HG03575 (cell line): Measurements from ENCODE around the gene EML2.

Experiments
- ATAC-seq: cut with Tn5 transposase; IDR thresholded peaks from one replicate; pipeline ENCODE4 v1.9.1; 2021; ENCODE audit not compliant: unreplicated experiment, insufficient number of reproducible peaks, low FRiP score; ENCODE audit errors: extremely low read depth

The EML2 gene

GRCh38 chr19:45657520-45658167, 18.4 kb upstream of the EML2 start:
- ATAC-seq = no peak

DNA sequence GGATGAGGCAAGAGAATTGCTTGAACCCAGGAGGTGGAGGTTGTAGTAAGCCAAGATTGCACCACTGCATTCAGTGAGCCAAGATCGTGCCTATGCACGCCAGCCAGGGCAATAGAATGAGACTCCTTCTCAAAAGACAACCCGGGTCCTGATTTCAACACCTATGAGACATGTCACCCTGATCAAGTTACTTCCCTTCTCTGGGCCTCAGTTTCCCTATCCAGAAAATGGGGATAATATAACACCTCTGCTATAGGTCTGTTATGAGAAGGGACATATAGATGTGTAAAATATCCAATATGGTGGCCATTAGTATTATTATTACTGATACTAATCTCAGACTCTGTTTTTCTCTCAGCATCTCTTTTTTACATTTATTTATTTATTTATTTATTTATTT, 15.9 kb upstream of the EML2 start:
- ATAC-seq = no peak

GRCh38 chr19:45653634-45654033, 14.4 kb upstream of the EML2 start:
- no peak for ATAC-seq

- ATAC-seq = no peak
Measured at GRCh38 chr19:45650722-45651121, 11.5 kb upstream of the EML2 start.

GRCh38 chr19:45646345-45646698, 7.1 kb upstream of the EML2 start:
- no peak for ATAC-seq

GRCh38 chr19:45645631-45646344, 6.6 kb upstream of the EML2 start:
- ATAC-seq = no peak

DNA sequence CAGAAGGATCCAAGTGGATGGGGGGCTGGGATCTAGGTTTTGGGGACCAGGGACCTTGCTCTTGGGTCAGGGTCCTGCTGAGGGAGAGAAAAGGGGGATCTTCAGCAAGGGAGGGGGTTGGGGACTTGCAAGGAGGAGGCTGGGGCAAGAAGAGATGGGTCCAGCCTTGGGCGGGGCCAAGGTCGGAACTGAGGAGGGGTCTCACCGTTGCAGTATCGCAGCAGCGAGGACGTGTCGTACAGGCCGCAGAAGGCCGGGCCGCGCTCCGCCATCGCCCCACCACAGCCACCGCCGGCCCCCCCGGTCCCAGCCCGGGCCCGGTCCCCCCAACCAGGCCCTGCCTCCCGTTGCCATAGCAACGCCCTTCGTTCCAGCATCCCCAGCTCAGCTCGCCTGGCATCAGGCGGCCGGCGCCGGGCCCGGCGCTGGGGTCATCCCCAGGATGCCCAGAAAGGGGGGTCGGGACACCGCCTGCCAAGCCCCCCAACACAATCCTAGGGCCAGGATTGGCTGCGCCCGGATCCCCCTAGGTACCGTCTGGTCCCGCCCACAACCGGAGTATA, 6.0 kb upstream of the EML2 start:
- ATAC-seq = no peak

GRCh38 chr19:45643927-45644771, 5.0 kb upstream of the EML2 start:
- no peak for ATAC-seq

GRCh38 chr19:45643024-45643926, 4.1 kb upstream of the EML2 start:
- no peak for ATAC-seq

DNA sequence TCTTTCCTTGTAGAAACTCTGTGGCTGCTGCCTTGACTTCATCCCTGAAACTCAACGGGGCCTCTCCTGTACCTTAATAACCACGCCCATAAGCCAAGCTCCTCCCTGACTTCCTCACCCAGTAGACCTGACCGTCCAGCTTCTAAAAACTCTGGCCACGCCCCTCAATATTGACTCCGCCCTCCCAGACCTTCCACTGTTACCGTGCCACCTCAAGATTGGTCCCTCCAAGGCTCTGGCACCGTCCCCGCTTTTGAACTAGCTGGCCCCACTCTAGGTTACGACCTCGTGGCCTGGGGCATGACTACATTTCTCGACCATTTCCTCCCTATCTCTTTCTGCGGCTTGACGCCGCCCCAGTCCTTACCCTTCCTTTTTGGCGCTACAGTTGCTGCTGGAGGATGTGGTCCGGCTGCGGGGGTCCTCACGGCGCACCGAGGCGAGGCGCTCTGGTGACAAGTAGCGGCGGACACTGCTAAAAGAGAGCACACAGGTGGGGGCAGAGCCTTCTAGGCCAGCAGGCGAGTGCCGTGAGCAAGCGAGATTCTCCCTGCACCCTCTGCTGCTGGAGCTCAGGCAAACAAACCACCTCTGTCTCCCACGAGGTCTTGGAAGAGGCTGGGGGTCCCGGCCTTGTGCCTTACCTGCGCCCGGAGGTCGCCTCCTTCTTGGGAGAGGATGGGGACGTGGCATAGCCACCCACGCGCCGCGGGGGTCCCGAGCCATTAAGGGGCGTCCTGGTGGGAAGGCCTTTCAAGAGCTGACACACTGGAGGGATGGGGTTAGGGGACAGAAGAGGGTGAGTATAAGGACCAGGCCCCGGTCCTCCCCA, 2.3 kb upstream of the EML2 start:
- no peak for ATAC-seq

DNA sequence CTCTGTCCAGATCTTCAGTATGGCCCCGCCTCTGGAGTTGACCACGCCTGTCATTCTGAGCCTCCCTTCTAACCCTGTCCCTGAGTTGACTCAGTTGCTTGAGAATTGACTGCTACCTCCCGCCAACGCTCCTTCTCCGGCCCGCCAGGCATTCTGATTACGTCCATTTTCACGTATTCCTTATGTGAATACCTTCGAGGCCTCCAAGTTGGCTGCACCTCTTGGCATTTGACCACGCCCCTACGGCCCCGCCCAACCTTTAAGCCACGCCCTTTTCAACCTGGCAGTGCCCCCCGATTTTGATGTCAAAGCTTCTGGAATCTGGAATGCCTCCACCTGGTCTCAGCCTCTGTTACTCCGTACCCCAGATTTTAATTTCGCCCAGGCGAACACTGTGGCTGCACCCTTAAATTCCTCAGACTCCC, 1.7 kb upstream of the EML2 start:
- no peak for ATAC-seq

- no peak for ATAC-seq
Measured at GRCh38 chr19:45637890-45638667, 1.1 kb downstream of the EML2 start.

DNA sequence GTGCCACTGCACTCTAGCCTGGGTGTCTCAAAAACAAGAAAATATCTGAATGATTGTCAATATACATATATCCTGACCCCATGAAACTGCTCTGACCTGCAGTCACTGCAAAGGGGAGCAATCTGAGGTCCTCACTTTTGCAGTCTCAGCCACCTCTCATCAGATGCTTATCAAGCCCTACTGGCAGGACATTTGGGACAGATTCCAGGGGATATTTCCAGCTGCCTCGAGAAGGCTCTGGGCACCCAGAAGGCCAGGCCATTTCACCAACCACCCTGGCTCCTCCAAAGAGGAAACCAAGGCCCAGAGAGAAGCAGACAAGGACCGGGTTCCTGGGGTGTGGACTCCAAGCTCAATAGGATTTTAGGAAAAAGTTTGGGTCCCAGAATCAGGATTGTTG, 2.3 kb downstream of the EML2 start:
- no peak for ATAC-seq

DNA sequence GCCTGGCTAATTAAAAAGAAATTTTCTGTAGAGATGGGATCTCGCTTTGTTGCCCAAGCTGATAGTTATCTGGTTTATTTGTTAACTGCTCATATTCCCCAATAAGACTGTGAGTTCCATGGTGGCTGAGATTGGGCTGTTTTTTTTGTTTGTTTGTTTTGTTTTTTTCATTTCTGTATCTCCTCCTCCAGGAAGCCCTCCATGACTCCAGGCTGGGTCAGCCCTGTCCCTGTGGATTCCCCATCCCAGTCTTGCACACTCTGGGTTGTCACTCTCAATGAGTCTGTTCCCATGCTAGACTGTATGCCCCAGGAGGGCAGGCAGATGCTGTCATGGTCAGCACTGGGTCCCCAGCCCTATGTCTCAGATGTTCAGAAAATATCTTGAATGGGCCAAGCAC, 2.9 kb downstream of the EML2 start:
- ATAC-seq = no peak

DNA sequence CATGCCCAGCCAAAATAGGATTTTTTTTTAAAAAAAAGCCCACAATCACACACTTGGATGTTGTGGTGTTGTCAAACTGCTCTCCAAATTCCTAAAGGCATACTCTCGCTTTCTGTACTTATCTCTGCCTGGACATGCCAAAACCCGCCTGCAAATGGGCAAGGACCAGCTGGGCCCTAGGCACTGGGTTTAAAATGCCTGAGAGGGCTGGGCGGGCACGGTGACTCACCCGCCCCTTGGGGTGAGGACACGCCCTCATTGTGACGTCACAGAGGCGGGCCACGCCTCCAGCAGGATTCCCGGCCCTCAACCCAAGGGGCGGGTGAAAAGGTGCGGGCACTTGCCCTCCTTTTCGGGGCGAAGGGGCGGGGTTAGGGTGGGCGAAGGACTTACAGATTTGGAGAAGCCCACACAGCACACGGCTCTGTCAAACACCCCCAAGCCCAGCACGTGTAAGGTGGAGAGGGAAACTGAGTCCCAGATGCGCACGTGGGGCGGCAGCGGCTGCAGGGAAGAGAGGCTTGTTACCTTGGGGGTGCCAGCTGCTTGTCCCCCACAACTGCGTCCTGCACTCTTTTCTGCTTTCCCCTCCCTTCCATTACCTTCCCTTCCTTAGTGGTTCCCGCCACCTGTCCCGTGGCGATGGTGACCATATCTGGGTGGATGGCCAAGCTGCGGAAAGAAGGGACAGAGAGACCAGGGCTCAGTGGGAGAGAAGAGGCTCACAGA, 6.6 kb downstream of the EML2 start:
- ATAC-seq = no peak

DNA sequence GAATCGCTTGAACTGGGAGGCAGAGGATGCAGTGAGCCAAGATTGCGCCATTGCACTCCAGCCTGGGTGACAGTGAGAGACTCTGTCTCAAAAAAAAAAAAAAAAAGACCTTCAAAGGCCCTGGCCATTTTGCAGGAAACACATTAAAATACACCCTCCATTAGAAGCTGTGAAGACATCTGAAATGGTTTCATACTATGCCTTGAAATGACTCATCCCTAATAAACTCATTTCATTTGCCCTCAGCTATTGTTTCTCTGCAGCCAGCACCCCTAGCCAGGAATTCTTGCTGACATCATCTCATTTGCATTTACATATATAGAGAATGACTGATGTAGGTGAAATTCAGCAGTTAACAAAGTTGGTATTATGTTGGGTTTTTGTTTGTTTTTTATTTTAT, 8.7 kb downstream of the EML2 start:
- no peak for ATAC-seq

- ATAC-seq = no peak
Measured at GRCh38 chr19:45629704-45630103, 9.5 kb downstream of the EML2 start.
